AG10803 (cell line): ENCODE measurements around the gene ZNF157.

ENCODE experiments used
- DNase-seq: peaks from one replicate; pipeline ENCODE4 v3.0.0; 2010; ENCODE audit warnings: low read depth
- H3K4me3 ChIP-seq: 2 replicates; pipeline ENCODE4 v1.5.1; 2011; ENCODE audit warnings: mild to moderate bottlenecking, low read length, control low read depth
- TF ChIP-seq, protein P1 (sequence below): conservative IDR thresholded peaks from 2 replicates; pipeline ENCODE4 v1.5.1; 2011; ENCODE audit warnings: mild to moderate bottlenecking, low read length, control low read depth, inconsistent platforms

Gene ZNF157

DNA sequence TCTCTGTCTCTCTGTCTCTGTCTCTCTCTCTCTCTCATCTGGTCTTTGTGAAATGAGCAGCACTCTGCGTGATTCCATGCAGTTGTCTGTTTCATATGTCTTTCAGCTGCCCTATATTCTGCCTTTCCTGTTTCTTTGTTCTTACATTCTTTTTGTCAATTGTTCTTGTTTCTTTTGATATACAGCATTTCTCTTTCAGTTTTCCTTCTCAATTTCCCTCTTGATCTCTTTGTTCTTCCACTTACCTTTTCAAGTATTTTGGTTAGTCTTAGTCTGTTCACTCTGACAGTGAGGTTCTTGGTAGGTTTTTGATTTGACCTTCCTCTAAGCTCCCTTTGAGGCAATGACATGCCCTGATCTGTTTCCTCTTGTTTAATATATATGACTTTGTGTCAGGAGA, 20.4 kb downstream of the ZNF157 start:
- TF ChIP-seq, protein P1, sequence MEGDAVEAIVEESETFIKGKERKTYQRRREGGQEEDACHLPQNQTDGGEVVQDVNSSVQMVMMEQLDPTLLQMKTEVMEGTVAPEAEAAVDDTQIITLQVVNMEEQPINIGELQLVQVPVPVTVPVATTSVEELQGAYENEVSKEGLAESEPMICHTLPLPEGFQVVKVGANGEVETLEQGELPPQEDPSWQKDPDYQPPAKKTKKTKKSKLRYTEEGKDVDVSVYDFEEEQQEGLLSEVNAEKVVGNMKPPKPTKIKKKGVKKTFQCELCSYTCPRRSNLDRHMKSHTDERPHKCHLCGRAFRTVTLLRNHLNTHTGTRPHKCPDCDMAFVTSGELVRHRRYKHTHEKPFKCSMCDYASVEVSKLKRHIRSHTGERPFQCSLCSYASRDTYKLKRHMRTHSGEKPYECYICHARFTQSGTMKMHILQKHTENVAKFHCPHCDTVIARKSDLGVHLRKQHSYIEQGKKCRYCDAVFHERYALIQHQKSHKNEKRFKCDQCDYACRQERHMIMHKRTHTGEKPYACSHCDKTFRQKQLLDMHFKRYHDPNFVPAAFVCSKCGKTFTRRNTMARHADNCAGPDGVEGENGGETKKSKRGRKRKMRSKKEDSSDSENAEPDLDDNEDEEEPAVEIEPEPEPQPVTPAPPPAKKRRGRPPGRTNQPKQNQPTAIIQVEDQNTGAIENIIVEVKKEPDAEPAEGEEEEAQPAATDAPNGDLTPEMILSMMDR, result no peak
- DNase-seq, result no peak
- no peak overlapping the region for H3K4me3 ChIP-seq

DNA sequence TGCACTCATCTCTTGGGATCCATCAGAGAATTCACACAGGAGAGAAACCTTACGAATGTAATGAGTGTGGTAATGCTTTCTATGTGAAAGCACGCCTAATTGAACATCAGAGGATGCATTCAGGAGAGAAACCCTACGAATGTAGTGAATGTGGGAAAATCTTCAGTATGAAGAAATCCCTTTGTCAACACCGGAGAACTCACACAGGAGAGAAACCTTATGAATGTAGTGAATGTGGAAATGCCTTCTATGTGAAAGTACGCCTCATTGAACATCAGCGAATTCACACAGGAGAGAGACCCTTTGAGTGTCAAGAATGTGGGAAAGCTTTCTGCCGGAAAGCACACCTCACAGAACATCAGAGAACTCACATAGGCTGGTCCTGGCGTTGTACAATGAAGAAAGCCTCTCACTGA, 42.8 kb downstream of the ZNF157 start:
- H3K4me3 ChIP-seq, result no peak overlapping the region
- DNase-seq, result no peak
- TF ChIP-seq, protein P1, result no peak

DNA sequence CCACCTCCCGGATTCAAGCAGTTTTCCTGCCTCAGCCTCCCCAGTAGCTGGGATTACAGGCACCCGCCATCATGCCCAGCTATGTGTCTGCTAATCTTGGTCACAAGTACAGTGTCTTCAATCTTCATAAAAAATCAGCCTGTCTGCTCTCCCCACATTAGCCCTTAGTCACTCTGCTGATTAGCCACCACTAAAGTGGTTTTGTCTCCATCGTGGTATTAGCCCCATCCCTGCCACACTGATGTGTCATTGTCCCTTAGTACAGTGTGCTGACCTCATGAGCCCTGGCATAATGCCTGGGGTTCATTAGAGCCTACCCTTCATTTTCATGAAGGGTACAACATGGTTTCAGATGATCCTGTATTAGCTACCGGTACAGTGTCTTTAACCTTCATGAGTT, 49.9 kb downstream of the ZNF157 start:
- no peak for DNase-seq
- TF ChIP-seq, protein P1, result no peak
- no peak overlapping the region for H3K4me3 ChIP-seq

DNA sequence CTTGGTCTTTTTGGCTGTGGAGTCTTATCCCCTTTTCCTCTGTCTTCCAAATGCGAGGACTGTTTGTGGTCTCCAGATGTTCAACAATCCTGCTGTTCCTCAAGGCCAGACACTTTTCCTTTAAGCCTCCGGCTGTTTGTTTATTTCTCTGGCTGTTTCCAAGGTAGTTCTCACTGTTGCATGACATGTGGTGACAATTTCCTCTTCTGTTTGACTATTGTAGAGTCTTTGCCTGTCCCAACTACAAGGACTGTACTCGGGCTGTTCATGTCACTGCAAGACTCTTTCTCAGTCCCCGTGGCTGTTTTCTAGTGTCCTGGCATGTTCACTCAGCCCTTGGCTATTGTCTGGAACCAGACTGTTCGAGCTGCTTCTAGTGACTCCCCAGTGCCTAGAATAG, 50.6 kb downstream of the ZNF157 start:
- TF ChIP-seq, protein P1, result no peak
- DNase-seq, result no peak
- no peak overlapping the region for H3K4me3 ChIP-seq

DNA sequence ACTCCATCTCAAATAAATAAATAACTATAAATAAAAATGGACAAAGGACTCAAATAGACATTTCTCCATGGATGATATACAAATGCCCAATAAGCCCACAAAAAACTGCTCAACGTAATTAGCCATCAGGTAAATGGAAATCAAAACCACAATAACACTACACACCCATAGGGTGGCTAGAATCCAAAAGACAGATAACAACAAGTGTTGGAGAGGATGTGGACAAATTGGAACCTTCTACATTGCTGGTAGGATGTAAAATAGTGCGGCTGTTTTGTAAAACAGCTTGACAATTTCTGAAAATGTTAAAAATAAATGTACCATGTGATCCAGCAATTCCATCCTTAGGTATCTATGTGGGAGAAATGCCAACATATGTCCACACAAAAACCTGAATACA, 52.1 kb downstream of the ZNF157 start:
- no peak overlapping the region for H3K4me3 ChIP-seq
- TF ChIP-seq, protein P1, result no peak
- no peak for DNase-seq

DNA sequence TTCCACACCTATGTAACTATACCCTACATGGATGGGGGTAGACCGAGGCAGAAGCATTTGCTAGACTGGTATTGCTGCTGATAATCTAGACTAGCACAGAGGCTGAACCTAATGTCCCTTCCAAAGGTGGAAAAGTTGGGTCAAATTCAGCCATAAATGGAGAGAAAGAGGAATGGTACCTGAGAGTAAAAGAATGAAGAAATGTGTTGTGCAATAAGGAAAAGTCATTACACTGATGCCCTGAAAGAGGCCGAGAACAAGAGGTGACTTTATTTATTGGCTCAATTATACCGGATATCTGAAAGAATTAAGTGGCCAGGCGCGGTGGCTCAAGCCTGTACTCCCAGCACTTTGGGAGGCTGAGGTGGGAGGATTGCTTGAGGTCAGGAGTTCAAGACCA, 60.5 kb downstream of the ZNF157 start:
- TF ChIP-seq, protein P1, result no peak
- DNase-seq, result no peak
- no peak overlapping the region for H3K4me3 ChIP-seq

DNA sequence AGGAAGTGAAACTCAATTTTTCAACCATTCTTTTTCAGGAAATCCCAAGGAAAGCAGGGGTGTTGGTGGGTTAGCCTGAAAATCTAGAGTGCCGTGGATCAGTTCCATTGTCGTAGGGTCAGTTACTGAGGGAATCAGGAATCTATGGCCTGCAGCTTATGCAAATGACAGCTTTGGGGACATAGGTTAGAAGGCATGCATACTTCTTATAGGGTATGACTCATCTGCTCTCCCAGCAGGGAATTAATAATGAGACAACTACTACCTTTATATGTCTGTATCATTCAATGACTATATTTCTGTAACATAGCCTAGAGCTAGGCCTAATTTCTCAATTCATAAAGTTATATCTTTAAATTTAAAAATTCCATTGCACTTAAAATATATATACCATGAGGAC, 76.1 kb downstream of the ZNF157 start:
- TF ChIP-seq, protein P1, result no peak
- no peak for DNase-seq
- H3K4me3 ChIP-seq, result no peak overlapping the region
